HCT116 (cell line): ENCODE measurements around the gene CNGA1. TPM values are rescaled to one million over a fixed set of nuclear protein-coding genes. Genes with fewer than 3 reads are reported as not detected.

Source experiments
- ATAC-seq: fragments of 200-7000 bp; cut with Tn5 transposase; 2 replicates; pipeline ENCODE4 v1.9.1; 2020; ENCODE audit warnings: mild to moderate bottlenecking, moderate library complexity
- BruUV-seq: library from RNA; stranded (reverse); fragments of 400-500 nt; replicated peaks from 2 replicates; lab custom pipeline; 2021; lab: Mats Ljungman, UMichigan
- CTCF ChIA-PET: fragments of 300-600 bp; sonication (Branson Sonifier 250); formaldehyde crosslinking; loops from one replicate; lab custom pipeline; 2021; ENCODE audit warnings: antibody characterized with exemption; lab: Charles Lee
- POLR2A ChIA-PET: fragments of 300-600, 350-600 bp; sonication (Branson Sonifier 250); formaldehyde crosslinking; loops from one replicate; lab custom pipeline; 2021; ENCODE audit warnings: antibody characterized with exemption; lab: Charles Lee
- RAD21 ChIA-PET, 2 experiments: fragments of 300-600 bp; sonication (Branson Sonifier 250); formaldehyde crosslinking; loops; one replicate each; lab custom pipeline; 2023; ENCODE audit warnings: low total read pairs in 2 of 2; ENCODE audit not compliant: uncharacterized antibody in 2 of 2, unreplicated experiment in 2 of 2, low non-redundant PET in 1 of 2; lab: Charles Lee
- DNase-seq: peaks from one replicate; pipeline ENCODE4 v3.0.0-alpha.2; 2010; ENCODE audit warnings: low read depth, low spot score
- H2AFZ ChIP-seq: fragments of 200-600 bp; shearing (Covaris generic), sonication (generic); 2 replicates; pipeline ENCODE4 v1.6.1; 2017; ENCODE audit warnings: low read depth, mixed run types, mixed read lengths, antibody characterized with exemption, low read length; ENCODE audit not compliant: poor library complexity, severe bottlenecking
- H3K27ac ChIP-seq: 2 replicates; pipeline ENCODE4 v1.5.1; 2012; ENCODE audit warnings: low read depth, low read length
- H3K27me3 ChIP-seq: fragments of 200-600 bp; sonication (generic); 2 replicates; pipeline ENCODE4 v1.6.1; 2016; ENCODE audit warnings: mixed run types, low read length, mixed read lengths; ENCODE audit not compliant: insufficient read depth
- H3K36me3 ChIP-seq, 2 experiments: fragments of 200-500 bp in 1 of 2; fragments of 200-600 bp in 1 of 2; sonication (Bioruptor generic) in 1 of 2; sonication (generic) in 1 of 2; 2 replicates each; pipeline versions ENCODE4 v1.5.1 to v1.6.1; 2014 to 2016; ENCODE audit warnings: low read length in 2 of 2, inconsistent platforms in 1 of 2, mixed read lengths in 1 of 2, mixed run types in 1 of 2; ENCODE audit not compliant: insufficient read depth in 2 of 2, control insufficient read depth in 1 of 2
- H3K4me1 ChIP-seq, 2 experiments: fragments of 200-600 bp in 1 of 2; sonication (generic) in 1 of 2; 2 replicates each; pipeline versions ENCODE4 v1.5.1 to v1.6.1; 2012 to 2017; ENCODE audit warnings: low read length in 2 of 2, inconsistent platforms in 1 of 2, mild to moderate bottlenecking in 1 of 2, mixed read lengths in 1 of 2, mixed run types in 1 of 2, moderate library complexity in 1 of 2; ENCODE audit not compliant: insufficient read depth in 2 of 2, control insufficient read depth in 1 of 2
- H3K4me2 ChIP-seq: fragments of 200-600 bp; sonication (generic); 2 replicates; pipeline ENCODE4 v1.6.1; 2017; ENCODE audit warnings: mixed run types, low read length, mixed read lengths
- H3K4me3 ChIP-seq, 2 experiments: fragments of 200-600 bp in 1 of 2; sonication (generic) in 1 of 2; replicated peaks in 1 of 2; 2 replicates each; pipeline ENCODE4 v1.5.1; 2011 to 2016; ENCODE audit warnings: low read length in 2 of 2, control low read depth in 1 of 2, low read depth in 1 of 2, mild to moderate bottlenecking in 1 of 2, mixed read lengths in 1 of 2, mixed run types in 1 of 2
- H3K79me2 ChIP-seq: fragments of 200-600 bp; sonication (generic); 2 replicates; pipeline ENCODE4 v1.6.1; 2017; ENCODE audit warnings: mild to moderate bottlenecking, mixed run types, low read length, moderate library complexity, mixed read lengths; ENCODE audit not compliant: insufficient read depth
- H3K9ac ChIP-seq: fragments of 200-600 bp; sonication (generic); 2 replicates; pipeline ENCODE4 v1.6.1; 2016; ENCODE audit warnings: low read length, mixed read lengths
- H3K9me2 ChIP-seq: fragments of 200-600 bp; sonication (generic), shearing (Covaris generic); 2 replicates; pipeline ENCODE4 v1.6.1; 2017; ENCODE audit warnings: mixed run types, mild to moderate bottlenecking, moderate library complexity; ENCODE audit not compliant: insufficient read depth
- H3K9me3 ChIP-seq, 2 experiments: fragments of 200-500 bp in 1 of 2; fragments of 200-600 bp in 1 of 2; sonication (Bioruptor generic) in 1 of 2; sonication (generic) in 1 of 2; 2 replicates each; pipeline ENCODE4 v1.6.1; 2014 to 2017; ENCODE audit warnings: low read length in 2 of 2, mixed read lengths in 2 of 2, inconsistent platforms in 1 of 2, low read depth in 1 of 2, mild to moderate bottlenecking in 1 of 2, mixed run types in 1 of 2, moderate library complexity in 1 of 2; ENCODE audit not compliant: control insufficient read depth in 1 of 2, insufficient read depth in 1 of 2
- H4K20me1 ChIP-seq: fragments of 200-600 bp; sonication (generic), shearing (Covaris generic); 2 replicates; pipeline ENCODE4 v1.6.1; 2017; ENCODE audit warnings: mixed run types, mild to moderate bottlenecking, moderate library complexity; ENCODE audit not compliant: insufficient read depth
- EZH2 ChIP-seq: fragments of 200-600 bp; sonication (generic); IDR thresholded peaks from 2 replicates; pipeline ENCODE4 v1.6.1; 2017; ENCODE audit warnings: antibody characterized with exemption, mixed run types
- EZH2phosphoT487 ChIP-seq: fragments of 200-600 bp; IDR thresholded peaks from 2 replicates; pipeline ENCODE4 v1.6.1; 2018; ENCODE audit warnings: antibody characterized with exemption, borderline replicate concordance
- REST ChIP-seq: IDR thresholded peaks from 2 replicates; pipeline ENCODE4 v1.6.1; 2012; ENCODE audit warnings: low read depth
- SP1 ChIP-seq: IDR thresholded peaks from 2 replicates; pipeline ENCODE4 v1.6.1; 2012; ENCODE audit warnings: low read depth
- TCF7L2 ChIP-seq: IDR thresholded peaks from 2 replicates; pipeline ENCODE4 v1.7.0; 2011; ENCODE audit warnings: borderline replicate concordance, inconsistent platforms; ENCODE audit not compliant: insufficient read depth, insufficient read length; ENCODE audit errors: extremely low read depth
- ZBTB33 ChIP-seq: IDR thresholded peaks from 2 replicates; pipeline ENCODE4 v1.6.1; 2011; ENCODE audit warnings: mild to moderate bottlenecking, low read length, moderate library complexity; ENCODE audit not compliant: insufficient replicate concordance; ENCODE audit errors: extremely low read depth
- intact Hi-C: fragments of 100-400 bp; cut with micrococcal nuclease; formaldehyde crosslinking; loops from 2 replicates; pipeline ENCODE4 v1.10.0; 2022
- total RNA-seq: library from RNA; stranded (reverse); gene quantifications from one replicate; pipeline ENCODE4 v1.2.1, GENCODE V29; 2021; ENCODE audit not compliant: unreplicated experiment

CNGA1 gene
- total RNA-seq, 1 experiment from 2014 or later, result 2.1 TPM

- no peaks in the 10 kb centered on the region for H3K4me1 ChIP-seq
- intact Hi-C loops, result no loop called here
- no peak overlapping the region for H3K4me2 ChIP-seq
- ATAC-seq, result no peak
- CTCF ChIA-PET, result interaction anchor here (1.5 kb wide), 1 partner anchor 66 kb away, joined by 4 read pairs; no protein-coding TSS in a partner anchor
- H3K9ac ChIP-seq, result no peak overlapping the region
- H3K9me2 ChIP-seq, result no peaks in the 10 kb centered on the region
- H3K27ac ChIP-seq, result no peak overlapping the region
- POLR2A ChIA-PET, result no interaction called here
- no peaks in the 10 kb centered on the region for H4K20me1 ChIP-seq
- H3K36me3 ChIP-seq, result no peaks in the 10 kb centered on the region
- no peaks in the 10 kb centered on the region for H3K9me3 ChIP-seq
- no peaks in the 10 kb centered on the region for H3K79me2 ChIP-seq
- no peaks in the 10 kb centered on the region for H3K27me3 ChIP-seq
- RAD21 ChIA-PET, result no interaction called here
- no TSS peak for BruUV-seq
- no peak for TF ChIP-seq REST
- no peak for TF ChIP-seq EZH2phosphoT487
- TF ChIP-seq, all 23 proteins: peak for 0
- Histone ChIP-seq H3K4me3 (no peak overlapping the region), H2AFZ (no peak overlapping the region)
- no peak for DNase-seq
Measured at GRCh38 chr4:48043504-48043903, 27.0 kb upstream of the CNGA1 start.

GRCh38 chr4:48042979-48043461, 26.5 kb upstream of the CNGA1 start:
- H3K9ac ChIP-seq, result no peak overlapping the region
- RAD21 ChIA-PET, result no interaction called here
- ATAC-seq, result no peak
- no peak overlapping the region for H3K4me2 ChIP-seq
- intact Hi-C loops, result no loop called here
- no peaks in the 10 kb centered on the region for H3K9me3 ChIP-seq
- TF ChIP-seq TCF7L2 (no peak), ZBTB33 (no peak), SP1 (no peak), EZH2 (no peak)
- TF ChIP-seq, all 23 proteins: peak for 0
- Histone ChIP-seq H3K4me3 (no peak overlapping the region), H3K4me1 (no peaks in the 10 kb centered on the region), H2AFZ (no peak overlapping the region), H3K79me2 (no peaks in the 10 kb centered on the region), H3K27me3 (no peaks in the 10 kb centered on the region), H3K9me2 (no peaks in the 10 kb centered on the region), H3K36me3 (no peaks in the 10 kb centered on the region), H3K27ac (no peak overlapping the region), H4K20me1 (no peaks in the 10 kb centered on the region)
- no TSS peak for BruUV-seq
- no peak for DNase-seq
- POLR2A ChIA-PET, result no interaction called here
- CTCF ChIA-PET, result interaction anchor here (1.5 kb wide), 1 partner anchor 66 kb away, joined by 4 read pairs; no protein-coding TSS in a partner anchor
